Astrocyte (in vitro differentiated cells and primary cell): Measurements from ENCODE around the gene C1QL4. TPM values are rescaled to one million over a fixed set of nuclear protein-coding genes. Genes with fewer than 3 reads are reported as not detected.

Experiments
- DNase-seq: peaks from one replicate; pipeline ENCODE4 v3.0.0-alpha.2; 2010; ENCODE audit warnings: low read depth
- FAIRE-seq: peaks from 2 replicates; lab custom pipeline; 2011; peaks lifted over from hg19 to GRCh38; lab: Jason Lieb, UNC
- H2AFZ ChIP-seq: 2 replicates; pipeline ENCODE4 v1.6.0; 2012; ENCODE audit warnings: low read depth, low read length, inconsistent platforms
- H3K27ac ChIP-seq: 2 replicates; pipeline ENCODE4 v1.5.1; 2011; ENCODE audit warnings: low read depth, low read length, inconsistent platforms
- H3K27me3 ChIP-seq: 2 replicates; pipeline ENCODE4 v1.6.0; 2011; ENCODE audit warnings: low read length, inconsistent platforms; ENCODE audit not compliant: insufficient read depth
- H3K36me3 ChIP-seq: 2 replicates; pipeline ENCODE4 v1.5.1; 2011; ENCODE audit warnings: low read length, inconsistent platforms; ENCODE audit not compliant: insufficient read depth
- H3K4me1 ChIP-seq: 2 replicates; pipeline ENCODE4 v1.5.1; 2011; ENCODE audit warnings: low read length, inconsistent platforms; ENCODE audit not compliant: insufficient read depth
- H3K4me2 ChIP-seq: 2 replicates; pipeline ENCODE4 v1.6.0; 2012; ENCODE audit warnings: low read length, inconsistent platforms
- H3K4me3 ChIP-seq: 2 replicates; pipeline ENCODE4 v1.5.1; 2011; ENCODE audit warnings: low read depth, mild to moderate bottlenecking, low read length, inconsistent platforms; ENCODE audit not compliant: insufficient read depth
- H3K79me2 ChIP-seq: 2 replicates; pipeline ENCODE4 v1.6.0; 2012; ENCODE audit warnings: mild to moderate bottlenecking, low read length, inconsistent platforms; ENCODE audit not compliant: insufficient read depth
- H3K9ac ChIP-seq: 2 replicates; pipeline ENCODE4 v1.6.0; 2012; ENCODE audit warnings: mild to moderate bottlenecking, low read length, inconsistent platforms
- H3K9me3 ChIP-seq: 2 replicates; pipeline ENCODE4 v1.5.1; 2012; ENCODE audit warnings: low read depth, mild to moderate bottlenecking, low read length, inconsistent platforms; ENCODE audit not compliant: insufficient read depth
- H4K20me1 ChIP-seq: 2 replicates; pipeline ENCODE4 v1.6.0; 2012; ENCODE audit warnings: low read length, inconsistent platforms; ENCODE audit not compliant: insufficient read depth
- H3K27ac Mint-ChIP-seq: one replicate; pipeline ENCODE4 v1.8.0; 2021; ENCODE audit warnings: mild to moderate bottlenecking, mixed read lengths; ENCODE audit not compliant: unreplicated experiment
- H3K27me3 Mint-ChIP-seq: one replicate; pipeline ENCODE4 v1.8.0; 2021; ENCODE audit warnings: low read depth, mixed read lengths; ENCODE audit not compliant: unreplicated experiment
- H3K36me3 Mint-ChIP-seq: one replicate; pipeline ENCODE4 v1.8.0; 2021; ENCODE audit warnings: low read depth, mixed read lengths; ENCODE audit not compliant: unreplicated experiment
- H3K4me1 Mint-ChIP-seq: one replicate; pipeline ENCODE4 v1.8.0; 2021; ENCODE audit warnings: low read depth, mixed read lengths; ENCODE audit not compliant: unreplicated experiment
- H3K4me3 Mint-ChIP-seq: one replicate; pipeline ENCODE4 v1.8.0; 2021; ENCODE audit warnings: mild to moderate bottlenecking, moderate library complexity, mixed read lengths; ENCODE audit not compliant: unreplicated experiment
- H3K9me3 Mint-ChIP-seq: one replicate; pipeline ENCODE4 v1.8.0; 2021; ENCODE audit warnings: mild to moderate bottlenecking, mixed read lengths; ENCODE audit not compliant: unreplicated experiment
- EZH2 ChIP-seq: IDR thresholded peaks from 2 replicates; pipeline ENCODE4 v1.6.1; 2012; ENCODE audit warnings: mild to moderate bottlenecking, low read length, inconsistent platforms; ENCODE audit not compliant: insufficient read depth
- total RNA-seq: library from RNA; stranded (reverse); gene quantifications from 2 replicates; pipeline ENCODE4 v1.2.1, GENCODE V29; 2021
- TF ChIP-seq, protein P1 (sequence below): IDR thresholded peaks from 2 replicates; pipeline ENCODE4 v1.5.1; 2011; ENCODE audit warnings: low read depth, mild to moderate bottlenecking, inconsistent platforms, low read length, moderate library complexity; ENCODE audit not compliant: insufficient read depth

Gene C1QL4
- total RNA-seq, 1 donor from 2014 or later = 0.09 TPM

- Histone ChIP-seq H3K4me1 (peaks cover 2% of the 10 kb centered on the region), H3K4me3 (no peak overlapping the region), H3K9ac (no peak overlapping the region), H3K79me2 (no peaks in the 10 kb centered on the region), H3K36me3 (no peaks in the 10 kb centered on the region), H3K27me3 (peaks cover 42% of the 10 kb centered on the region), H2AFZ (peak overlapping the region; percentile 52), H3K27ac (no peak overlapping the region), H4K20me1 (no peaks in the 10 kb centered on the region), H3K4me2 (peak overlapping the region; percentile 11), H3K9me3 (no peaks in the 10 kb centered on the region)
- Mint-ChIP-seq H3K36me3 (no peaks in the 10 kb centered on the region), H3K27ac (no peak overlapping the region), H3K4me3 (no peak overlapping the region), H3K4me1 (no peaks in the 10 kb centered on the region), H3K9me3 (no peaks in the 10 kb centered on the region), H3K27me3 (peaks cover 61% of the 10 kb centered on the region)
- FAIRE-seq = no peak
- DNase-seq = no peak
- no peak for TF ChIP-seq EZH2
- TF ChIP-seq, protein P1, sequence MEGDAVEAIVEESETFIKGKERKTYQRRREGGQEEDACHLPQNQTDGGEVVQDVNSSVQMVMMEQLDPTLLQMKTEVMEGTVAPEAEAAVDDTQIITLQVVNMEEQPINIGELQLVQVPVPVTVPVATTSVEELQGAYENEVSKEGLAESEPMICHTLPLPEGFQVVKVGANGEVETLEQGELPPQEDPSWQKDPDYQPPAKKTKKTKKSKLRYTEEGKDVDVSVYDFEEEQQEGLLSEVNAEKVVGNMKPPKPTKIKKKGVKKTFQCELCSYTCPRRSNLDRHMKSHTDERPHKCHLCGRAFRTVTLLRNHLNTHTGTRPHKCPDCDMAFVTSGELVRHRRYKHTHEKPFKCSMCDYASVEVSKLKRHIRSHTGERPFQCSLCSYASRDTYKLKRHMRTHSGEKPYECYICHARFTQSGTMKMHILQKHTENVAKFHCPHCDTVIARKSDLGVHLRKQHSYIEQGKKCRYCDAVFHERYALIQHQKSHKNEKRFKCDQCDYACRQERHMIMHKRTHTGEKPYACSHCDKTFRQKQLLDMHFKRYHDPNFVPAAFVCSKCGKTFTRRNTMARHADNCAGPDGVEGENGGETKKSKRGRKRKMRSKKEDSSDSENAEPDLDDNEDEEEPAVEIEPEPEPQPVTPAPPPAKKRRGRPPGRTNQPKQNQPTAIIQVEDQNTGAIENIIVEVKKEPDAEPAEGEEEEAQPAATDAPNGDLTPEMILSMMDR = no peak
These were observed 43.7 kb downstream of the C1QL4 start for GRCh38 chr12:49293056-49293956.

DNA sequence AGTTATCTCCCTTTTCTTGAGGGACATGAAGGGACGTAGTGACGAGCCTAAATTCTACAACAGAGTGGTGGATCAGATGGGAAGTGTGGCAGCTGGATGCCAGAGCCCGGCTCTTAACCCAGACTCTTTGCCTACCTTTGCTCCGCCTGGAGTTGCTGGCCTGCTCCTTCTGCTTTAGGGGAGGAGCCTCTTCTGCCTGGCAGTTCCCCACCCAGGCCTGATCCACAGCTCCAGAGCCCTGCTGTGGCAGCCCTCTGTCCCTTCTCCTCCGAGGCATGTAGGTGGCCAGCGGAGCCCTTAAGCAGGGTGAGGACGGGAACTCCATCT, 44.3 kb downstream of the C1QL4 start:
- Mint-ChIP-seq H3K9me3 (no peaks in the 10 kb centered on the region), H3K4me3 (no peak overlapping the region), H3K27ac (no peak overlapping the region), H3K27me3 (peaks cover 58% of the 10 kb centered on the region), H3K4me1 (no peaks in the 10 kb centered on the region), H3K36me3 (no peaks in the 10 kb centered on the region)
- H3K4me1 ChIP-seq = peaks cover 2% of the 10 kb centered on the region
- no peak overlapping the region for H3K9ac ChIP-seq
- H3K79me2 ChIP-seq = no peaks in the 10 kb centered on the region
- H3K9me3 ChIP-seq = no peaks in the 10 kb centered on the region
- FAIRE-seq (no peak), DNase-seq (no peak)
- H3K36me3 ChIP-seq = no peaks in the 10 kb centered on the region
- no peak overlapping the region for H3K27ac ChIP-seq
- peaks cover 36% of the 10 kb centered on the region for H3K27me3 ChIP-seq
- no peak overlapping the region for H3K4me2 ChIP-seq
- H2AFZ ChIP-seq = no peak overlapping the region
- no peaks in the 10 kb centered on the region for H4K20me1 ChIP-seq
- H3K4me3 ChIP-seq = no peak overlapping the region
- TF ChIP-seq, protein P1 = no peak
- TF ChIP-seq EZH2 = no peak

GRCh38 chr12:49288922-49289555, 47.9 kb downstream of the C1QL4 start:
- H3K4me2 ChIP-seq = no peak overlapping the region
- TF ChIP-seq, protein P1 = no peak
- DNase-seq (no peak), FAIRE-seq (no peak)
- H3K4me3 Mint-ChIP-seq = no peak overlapping the region
- peaks cover 35% of the 10 kb centered on the region for H3K27me3 Mint-ChIP-seq
- no peaks in the 10 kb centered on the region for H3K36me3 ChIP-seq
- H3K9me3 ChIP-seq = no peaks in the 10 kb centered on the region
- H3K79me2 ChIP-seq = no peaks in the 10 kb centered on the region
- H2AFZ ChIP-seq = no peak overlapping the region
- H3K4me1 Mint-ChIP-seq = no peaks in the 10 kb centered on the region
- H3K9me3 Mint-ChIP-seq = no peaks in the 10 kb centered on the region
- no peaks in the 10 kb centered on the region for H3K4me1 ChIP-seq
- H3K9ac ChIP-seq = no peak overlapping the region
- peaks cover 11% of the 10 kb centered on the region for H3K27me3 ChIP-seq
- H3K27ac Mint-ChIP-seq = no peak overlapping the region
- H3K4me3 ChIP-seq = no peak overlapping the region
- H3K27ac ChIP-seq = no peak overlapping the region
- no peaks in the 10 kb centered on the region for H3K36me3 Mint-ChIP-seq
- no peaks in the 10 kb centered on the region for H4K20me1 ChIP-seq
